ENCODE measurements around the gene IL16.

DNA sequence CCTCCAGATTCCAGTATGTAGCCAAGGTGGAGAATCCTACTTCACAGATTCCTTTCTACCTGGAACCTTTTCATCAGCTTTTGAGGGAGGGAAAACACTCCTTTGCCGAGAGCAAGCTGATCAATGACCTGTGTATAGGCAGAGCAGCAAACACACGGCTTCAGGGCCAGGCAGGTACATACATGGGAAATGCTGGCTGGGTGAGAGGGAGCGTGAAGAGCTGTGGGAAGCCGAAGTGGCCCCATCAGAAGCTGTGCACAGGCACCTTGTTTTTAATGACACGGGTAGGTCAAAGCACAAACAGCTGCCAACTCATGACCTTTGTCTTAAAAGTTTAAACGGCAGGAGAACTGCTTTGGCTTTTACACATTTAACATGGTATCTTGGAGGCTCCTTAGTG lies 101.9 kb downstream of the IL16 start:
- TF ChIP-seq, protein P1, sequence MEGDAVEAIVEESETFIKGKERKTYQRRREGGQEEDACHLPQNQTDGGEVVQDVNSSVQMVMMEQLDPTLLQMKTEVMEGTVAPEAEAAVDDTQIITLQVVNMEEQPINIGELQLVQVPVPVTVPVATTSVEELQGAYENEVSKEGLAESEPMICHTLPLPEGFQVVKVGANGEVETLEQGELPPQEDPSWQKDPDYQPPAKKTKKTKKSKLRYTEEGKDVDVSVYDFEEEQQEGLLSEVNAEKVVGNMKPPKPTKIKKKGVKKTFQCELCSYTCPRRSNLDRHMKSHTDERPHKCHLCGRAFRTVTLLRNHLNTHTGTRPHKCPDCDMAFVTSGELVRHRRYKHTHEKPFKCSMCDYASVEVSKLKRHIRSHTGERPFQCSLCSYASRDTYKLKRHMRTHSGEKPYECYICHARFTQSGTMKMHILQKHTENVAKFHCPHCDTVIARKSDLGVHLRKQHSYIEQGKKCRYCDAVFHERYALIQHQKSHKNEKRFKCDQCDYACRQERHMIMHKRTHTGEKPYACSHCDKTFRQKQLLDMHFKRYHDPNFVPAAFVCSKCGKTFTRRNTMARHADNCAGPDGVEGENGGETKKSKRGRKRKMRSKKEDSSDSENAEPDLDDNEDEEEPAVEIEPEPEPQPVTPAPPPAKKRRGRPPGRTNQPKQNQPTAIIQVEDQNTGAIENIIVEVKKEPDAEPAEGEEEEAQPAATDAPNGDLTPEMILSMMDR (IDR thresholded peaks at IDR 0.05), result no peak
- no peak for TF ChIP-seq ZFX (IDR thresholded peaks at IDR 0.05; ENCODE audit: borderline replicate concordance)

Measured in 22Rv1 (cell line).